Fibroblast of skin of right quadriceps (primary cell): Measurements from ENCODE around the gene HCK.
"Not testable (repeated sequence)": the region's sequence is repeated elsewhere in the genome, so short reads cannot be mapped to it uniquely, and the experiment has no call there.

Experiments used
- DNase-seq: peaks from one replicate; pipeline ENCODE4 v3.0.0-alpha.2; 2013

The HCK gene

GRCh38 chr20:32110173-32110704, 58.2 kb downstream of the HCK start:
- peak; percentile 23 for DNase-seq

DNA sequence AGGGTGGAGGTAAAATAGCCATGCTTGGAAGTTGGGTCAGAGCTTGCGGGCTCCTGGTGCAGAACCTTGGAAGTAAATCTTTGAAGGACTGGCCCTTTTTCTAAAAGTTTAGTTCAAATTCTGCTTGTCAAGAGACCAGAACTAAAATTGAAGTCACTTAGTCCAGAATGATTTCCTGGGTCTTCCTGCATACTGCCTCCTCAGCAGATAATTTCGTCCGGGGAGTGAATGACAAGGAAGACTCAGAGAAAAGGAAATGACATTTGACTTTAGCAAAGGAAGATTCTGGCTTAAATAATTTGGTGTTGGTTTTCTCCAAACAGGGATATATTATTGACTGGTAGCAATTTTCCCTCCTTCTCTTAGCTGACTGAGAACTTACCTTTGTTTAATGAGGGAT, 58.7 kb downstream of the HCK start:
- DNase-seq: no peak

- DNase-seq: no peak
These were observed 59.2 kb downstream of the HCK start for GRCh38 chr20:32111156-32111686.

DNA sequence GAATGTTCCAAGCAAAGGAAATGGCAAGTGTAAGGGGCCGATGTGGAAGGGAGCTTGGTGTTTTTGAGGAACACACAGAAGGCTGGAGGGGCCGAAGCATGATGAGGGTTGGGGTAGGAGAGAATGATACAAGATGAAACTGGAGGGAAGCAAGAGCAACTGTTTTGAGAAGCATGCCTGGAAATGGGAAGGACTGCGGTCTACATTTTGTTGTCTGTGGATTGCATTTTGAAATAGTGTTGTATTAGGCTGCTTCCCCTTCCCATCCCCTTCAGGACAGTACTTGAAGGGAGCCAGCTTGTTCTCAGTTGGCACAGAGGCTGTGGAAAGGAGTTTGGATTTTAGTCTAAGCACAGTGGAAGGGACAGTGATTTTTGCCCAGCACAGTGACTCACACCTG, 59.7 kb downstream of the HCK start:
- no peak for DNase-seq

DNA sequence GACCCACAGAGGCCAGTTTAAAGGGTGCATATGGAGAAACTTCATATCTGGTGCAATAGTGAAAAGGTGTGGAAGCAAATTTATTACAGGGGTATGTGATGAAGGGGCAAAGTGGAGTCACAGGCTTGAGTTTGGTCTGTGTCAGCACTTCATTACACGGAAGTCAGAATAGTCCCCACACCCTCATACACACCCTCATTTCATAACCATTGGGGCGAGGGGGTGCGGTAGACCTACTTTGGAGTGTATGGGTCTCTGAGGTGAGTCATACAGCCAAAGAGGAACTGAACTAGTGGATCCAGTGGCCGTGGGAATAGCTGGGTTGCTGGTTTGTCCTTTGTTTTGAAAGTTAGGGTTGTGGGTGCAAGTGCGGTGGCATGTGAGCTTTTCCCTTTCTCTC, 60.8 kb downstream of the HCK start:
- DNase-seq: no peak

GRCh38 chr20:32113591-32114260, 61.7 kb downstream of the HCK start:
- no peak for DNase-seq

DNA sequence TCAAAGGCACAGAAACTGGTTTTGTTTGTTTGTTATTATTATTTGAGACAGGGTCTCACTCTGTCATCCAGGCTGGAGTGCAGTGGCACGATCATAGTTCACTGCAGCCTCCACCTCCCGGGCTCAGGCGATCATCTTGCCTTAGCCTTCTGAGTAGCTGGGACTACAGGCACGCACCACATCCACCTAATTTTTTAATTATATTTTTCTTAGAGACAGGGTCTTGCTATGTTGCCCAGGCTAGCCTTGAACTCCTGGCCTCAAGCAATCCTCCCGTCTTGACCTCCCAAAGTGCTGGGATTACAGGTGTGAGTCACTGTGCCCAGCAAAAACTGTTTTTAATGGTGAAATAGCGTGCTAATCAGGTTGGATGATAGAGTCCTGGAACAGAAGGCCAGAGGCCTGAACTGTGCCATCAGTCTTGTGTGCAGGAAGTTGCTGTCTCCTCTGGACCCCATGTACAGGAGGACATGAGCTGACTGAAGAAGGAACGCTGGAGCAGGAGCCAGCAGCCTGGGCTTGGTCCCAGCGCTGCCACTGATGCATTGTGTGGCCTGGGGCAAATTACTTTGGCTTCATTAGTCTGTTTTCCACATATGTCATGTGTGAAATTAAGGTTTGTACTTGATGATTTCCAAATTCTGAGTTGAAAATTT, 62.4 kb downstream of the HCK start:
- DNase-seq: no peak

DNA sequence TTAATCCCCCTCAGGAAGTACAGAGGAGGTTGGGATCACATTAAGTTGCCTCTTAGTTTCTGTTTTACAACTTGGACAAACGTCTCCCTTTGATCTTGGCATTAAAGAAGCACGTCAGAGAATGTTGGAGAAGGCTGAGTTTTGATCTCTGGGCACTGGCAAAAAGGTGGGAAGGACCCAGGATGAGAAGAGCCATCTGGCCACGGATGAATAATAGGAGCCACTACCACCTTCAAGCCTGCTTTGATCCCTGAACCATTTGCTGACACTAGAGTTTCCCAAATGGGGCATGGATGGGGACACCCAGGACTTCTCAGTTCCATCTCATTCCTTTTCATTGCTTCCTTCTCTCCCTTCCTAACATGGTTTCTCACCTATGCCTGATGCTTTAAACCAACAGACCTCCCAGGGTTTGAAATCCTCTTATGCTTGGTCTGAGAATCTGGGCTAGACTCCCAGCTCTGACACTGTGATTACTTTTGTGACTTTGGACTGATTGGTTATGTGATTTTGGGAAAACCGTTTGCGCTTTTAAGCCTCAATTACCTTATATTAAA, 63.2 kb downstream of the HCK start:
- DNase-seq: no peak

DNA sequence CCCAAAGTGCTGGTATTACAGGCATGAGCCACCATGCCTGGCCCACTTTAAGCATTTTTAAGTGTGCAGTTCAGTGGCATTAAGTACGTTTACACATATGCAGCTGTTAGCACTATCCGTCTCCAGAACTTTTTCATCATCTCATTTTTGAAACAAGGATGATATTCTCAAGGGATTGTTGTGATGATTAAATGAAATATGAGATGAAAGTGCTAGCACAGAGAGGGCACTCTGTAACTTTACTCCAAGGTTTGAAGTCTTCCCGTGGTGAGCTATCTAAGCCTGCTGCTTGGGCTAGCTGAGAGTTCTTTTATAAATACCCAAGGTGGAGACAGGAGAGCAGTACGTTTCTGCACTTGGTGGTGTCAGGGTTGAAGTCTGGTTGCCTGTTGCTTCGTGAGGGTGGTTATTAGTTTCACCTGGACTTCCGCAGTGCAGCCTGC, 64.1 kb downstream of the HCK start:
- DNase-seq: peak; percentile 49

DNA sequence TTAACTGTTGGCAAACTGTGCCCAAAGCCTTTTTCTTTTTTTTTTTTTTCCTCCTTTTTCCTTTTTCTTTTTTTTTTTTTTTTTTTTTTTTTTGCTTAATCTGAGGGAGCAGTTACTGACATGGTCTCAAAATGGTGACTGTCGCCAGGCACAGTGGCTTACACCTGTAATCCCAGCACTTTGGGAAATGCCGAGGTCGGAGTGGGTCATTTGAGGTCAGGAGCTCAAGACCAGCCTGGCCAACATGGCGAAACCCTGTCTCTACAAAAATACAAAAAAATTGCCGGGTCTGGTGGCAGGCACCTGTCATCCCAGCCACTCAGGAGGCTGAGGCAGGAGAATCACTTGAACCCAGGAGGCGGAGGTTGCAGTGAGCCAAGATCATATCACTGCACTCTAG, 64.8 kb downstream of the HCK start:
- not testable (repeated sequence) for DNase-seq

- not testable (repeated sequence) for DNase-seq
These were observed 66.4 kb downstream of the HCK start for GRCh38 chr20:32118427-32118826.

GRCh38 chr20:32119734-32120133, 67.7 kb downstream of the HCK start:
- DNase-seq: no peak

- DNase-seq: not testable (repeated sequence)
These were observed 69.9 kb downstream of the HCK start for GRCh38 chr20:32121908-32122307.

GRCh38 chr20:32123088-32123487, 71.0 kb downstream of the HCK start:
- DNase-seq: no peak

DNA sequence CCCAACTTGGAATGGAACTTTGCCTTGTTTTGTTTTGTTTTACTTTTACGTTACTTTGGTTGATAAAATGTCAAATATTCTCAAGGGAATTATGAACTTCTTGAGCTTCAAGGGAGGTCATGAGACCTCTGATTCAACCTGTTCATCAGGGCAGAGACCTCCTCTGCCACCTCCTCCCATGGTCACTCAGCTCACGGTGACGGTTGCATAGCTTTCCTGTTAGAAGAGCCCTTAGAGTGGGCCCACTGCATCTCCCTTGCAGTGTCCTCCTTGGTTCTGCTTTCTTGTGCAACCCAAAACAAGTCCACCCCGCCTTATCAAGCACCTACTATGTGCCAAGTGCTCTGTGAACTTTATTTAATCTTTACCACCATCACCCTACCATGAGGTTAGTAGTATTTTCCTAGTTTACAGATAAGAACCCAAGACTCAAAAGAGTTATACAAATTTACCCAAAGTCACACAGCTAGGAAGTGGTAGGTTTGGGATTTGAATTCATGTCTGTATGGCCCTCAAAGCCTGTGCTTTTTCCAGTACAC, 72.9 kb downstream of the HCK start:
- DNase-seq: no peak

GRCh38 chr20:32125506-32125905, 73.5 kb downstream of the HCK start:
- no peak for DNase-seq

DNA sequence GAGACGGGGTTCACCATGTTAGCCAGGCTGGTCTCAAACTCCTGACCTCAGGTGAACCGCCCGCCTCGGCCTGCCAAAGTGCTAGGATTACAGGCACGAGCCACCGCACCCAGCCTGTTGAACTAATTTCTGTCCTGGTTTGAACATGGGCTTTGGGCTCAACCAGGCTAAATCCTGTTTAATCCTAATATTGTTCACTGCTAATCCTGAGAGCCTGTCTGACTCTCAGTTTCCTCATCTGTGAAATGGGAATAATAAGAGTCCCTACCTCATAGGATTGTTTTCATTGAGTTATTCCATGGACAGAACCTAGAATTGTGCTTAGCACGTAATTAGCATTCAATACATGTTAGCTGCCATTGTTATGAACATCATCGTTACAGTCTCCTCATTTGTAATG, 74.9 kb downstream of the HCK start:
- no peak for DNase-seq

GRCh38 chr20:32127347-32127746, 75.3 kb downstream of the HCK start:
- no peak for DNase-seq

DNA sequence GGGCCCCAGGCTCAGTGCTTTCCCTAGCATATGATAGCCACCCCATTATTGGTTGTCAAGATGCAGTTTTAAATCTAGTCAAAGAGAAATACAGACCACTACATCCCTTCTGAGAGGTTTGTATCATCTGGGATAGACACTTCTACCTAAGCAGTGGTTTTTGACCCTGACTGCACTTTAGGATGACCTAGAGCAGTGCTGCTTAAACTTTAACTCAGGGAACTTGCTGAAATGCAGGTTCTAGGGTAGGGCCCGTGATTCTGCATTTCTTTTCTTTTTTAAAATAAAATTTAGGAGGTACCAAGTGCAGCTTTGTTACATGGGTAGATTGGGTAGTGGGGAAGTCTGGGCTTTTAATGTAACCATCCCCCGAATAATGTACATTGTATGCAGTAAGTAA, 76.1 kb downstream of the HCK start:
- no peak for DNase-seq

DNA sequence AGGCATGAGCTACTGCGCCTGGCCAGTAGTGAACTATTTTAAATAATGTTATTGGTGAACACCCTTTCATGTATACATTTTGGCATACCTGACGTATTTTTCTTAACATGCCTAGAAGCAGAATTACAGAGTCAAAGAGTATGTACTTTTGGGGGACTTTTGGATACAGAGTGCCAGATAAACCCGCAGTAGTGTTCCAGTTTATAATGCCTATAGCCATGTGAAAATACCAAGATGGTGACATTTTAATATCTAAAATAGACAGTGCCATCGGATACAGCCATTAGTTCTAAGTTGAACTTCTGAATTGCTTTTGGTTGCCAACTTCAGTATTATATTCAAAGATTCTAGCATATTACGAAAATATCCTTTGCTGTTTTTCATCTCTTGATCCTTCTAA, 77.8 kb downstream of the HCK start:
- DNase-seq: no peak

- DNase-seq: no peak
These were observed 78.3 kb downstream of the HCK start for GRCh38 chr20:32130352-32130751.

- DNase-seq: no peak
These were observed 78.9 kb downstream of the HCK start for GRCh38 chr20:32130965-32131364.

- no peak for DNase-seq
These were observed 81.0 kb downstream of the HCK start for GRCh38 chr20:32132911-32133549.
